NCI-H2029 treated with DMSO at 0.1 percent for 48 hours (cell line): Measurements from ENCODE around the gene DMAC2.
"Not testable (repeated sequence)": the region's sequence is repeated elsewhere in the genome, so short reads cannot be mapped to it uniquely, and the experiment has no call there.

Experiments used
- DNase-seq: peaks from one replicate; lab custom pipeline; 2025; lab: John Stamatoyannopoulos, UW

The DMAC2 gene

GRCh38 chr19:41398598-41398997 is 41.1 kb downstream of the DMAC2 start:
- DNase-seq = no peak

GRCh38 chr19:41398050-41398418 is 41.7 kb downstream of the DMAC2 start:
- DNase-seq = no peak

GRCh38 chr19:41397086-41398049 is 42.3 kb downstream of the DMAC2 start, which contains the start of the genes BCKDHA and EXOSC5:
Gene BCKDHA, plus strand, starts transcription at chr19:41397818. Its CDS starts 10 bp downstream, at chr19:41397828.
Gene EXOSC5, minus strand, starts transcription at chr19:41397359. Its CDS starts 31 bp downstream, at chr19:41397328.
- peak; percentile 99 for DNase-seq

DNA sequence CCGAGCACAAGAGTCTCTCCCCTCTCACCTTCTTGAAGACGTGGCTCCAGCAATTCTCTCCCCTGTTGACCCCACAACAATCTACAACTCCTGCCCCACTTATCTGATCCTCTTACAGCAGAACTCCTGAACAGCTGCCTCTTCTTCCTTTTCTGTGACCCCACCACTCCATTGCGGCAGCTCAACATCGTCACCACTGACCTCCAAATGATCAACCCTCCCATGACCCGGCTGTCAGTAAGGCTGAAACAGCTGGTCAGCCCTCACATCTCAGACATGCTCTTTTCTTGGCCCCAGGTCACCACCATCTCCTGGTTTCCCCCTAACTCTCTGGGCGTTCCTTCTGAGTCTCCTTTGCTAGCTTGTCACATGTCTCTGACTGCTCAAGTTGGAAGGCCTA is 44.4 kb downstream of the DMAC2 start:
- DNase-seq = no peak

DNA sequence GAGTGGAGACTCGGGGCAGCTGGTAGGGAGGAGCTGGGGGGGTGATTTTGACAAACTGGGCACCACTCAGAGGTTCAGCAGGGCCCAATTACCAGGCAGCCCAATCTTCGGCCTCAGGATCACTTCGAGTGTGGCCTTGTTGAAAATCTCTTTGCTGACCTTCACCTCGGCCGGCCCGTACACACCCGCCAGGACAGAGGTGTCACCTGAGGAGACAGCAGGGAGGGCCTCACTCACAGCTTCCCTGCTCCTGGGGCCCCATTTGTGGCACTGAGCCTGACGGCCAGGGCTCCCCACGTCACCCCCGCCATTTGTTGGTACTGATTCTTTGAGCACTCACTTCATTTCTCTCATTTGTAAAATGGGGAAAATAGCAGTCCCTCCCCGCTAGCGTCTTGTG is 46.9 kb downstream of the DMAC2 start:
- no peak for DNase-seq

GRCh38 chr19:41391618-41392017 is 48.1 kb downstream of the DMAC2 start:
- no peak for DNase-seq

DNA sequence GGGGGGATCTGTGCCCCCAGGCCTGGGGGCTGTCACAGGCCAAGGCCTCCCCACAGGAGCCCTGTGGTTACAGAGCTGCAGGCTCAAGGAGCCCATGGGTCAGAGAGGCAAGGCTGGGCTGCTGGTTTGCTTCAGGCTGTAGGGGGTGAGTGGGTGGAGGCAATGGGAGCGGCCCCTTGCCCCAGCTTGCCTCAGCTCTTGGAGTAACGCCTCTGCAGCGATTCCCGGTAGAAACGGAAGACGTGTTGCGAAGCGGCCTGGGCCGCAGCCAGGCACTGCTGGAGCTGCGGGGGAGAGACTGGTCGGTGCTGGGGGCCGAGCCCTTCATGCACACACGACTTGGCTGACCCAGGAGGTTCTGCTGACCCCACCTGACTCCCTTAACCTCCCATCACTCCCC is 53.3 kb downstream of the DMAC2 start:
- DNase-seq = no peak

GRCh38 chr19:41384351-41384750 is 55.4 kb downstream of the DMAC2 start:
- no peak for DNase-seq

GRCh38 chr19:41381536-41381935 is 58.2 kb downstream of the DMAC2 start:
- not testable (repeated sequence) for DNase-seq
